ENCODE results near the gene LSM11.

LSM11 gene

DNA sequence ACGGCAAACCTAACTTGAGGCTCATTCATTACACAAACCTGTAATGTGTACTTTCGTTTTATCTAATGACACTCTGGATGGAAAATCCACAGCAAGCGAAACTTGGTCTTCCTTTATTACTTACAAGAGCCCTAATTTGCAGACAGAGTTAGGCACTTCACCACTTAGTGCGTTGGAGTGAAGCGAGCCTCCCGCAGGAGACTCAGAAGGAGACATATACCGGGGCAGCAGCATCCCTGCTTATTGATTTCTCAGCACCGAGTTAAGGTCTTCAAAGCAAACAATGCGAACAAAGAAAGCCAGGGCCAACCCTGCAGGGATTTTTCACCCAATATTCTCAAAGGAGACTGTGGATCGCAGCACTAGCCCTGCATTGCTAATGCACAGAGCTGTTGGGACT, 28.6 kb downstream of the LSM11 start:
- no peak for DNase-seq (ENCODE audit: low spot score)

DNA sequence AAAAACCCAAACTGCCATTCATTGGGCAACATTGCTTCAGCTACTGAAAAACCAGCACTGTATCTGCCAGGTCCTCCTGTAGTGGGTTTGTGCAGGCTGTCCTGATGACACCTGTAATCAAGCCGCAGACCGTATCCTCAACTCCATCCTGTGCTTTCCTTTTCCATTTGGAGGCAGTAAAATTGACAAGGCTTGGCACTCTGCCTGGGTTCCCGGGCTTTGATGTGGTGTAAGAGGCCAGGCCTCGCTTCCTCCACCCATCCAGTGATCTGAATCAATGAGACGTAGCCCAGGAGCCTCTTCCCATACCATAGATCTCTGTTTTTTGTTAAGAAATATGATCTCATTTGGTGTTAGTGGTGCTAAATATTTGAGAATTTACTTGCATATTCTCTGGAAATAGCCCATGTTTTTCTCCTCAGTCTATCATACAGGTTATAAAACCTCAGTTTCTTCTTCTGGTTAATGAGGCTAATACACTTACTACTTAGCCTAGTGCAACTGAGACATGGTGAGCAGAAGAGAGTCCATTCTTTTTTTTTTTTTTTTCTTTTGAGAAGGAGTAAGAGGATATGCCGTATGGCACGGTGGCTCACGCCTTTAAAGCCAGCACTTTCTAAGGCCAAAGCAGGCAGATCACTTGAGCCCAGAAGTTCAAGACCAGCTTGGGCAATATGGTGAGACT, 34.8 kb downstream of the LSM11 start:
- DNase-seq (ENCODE audit: low spot score) = no peak

DNA sequence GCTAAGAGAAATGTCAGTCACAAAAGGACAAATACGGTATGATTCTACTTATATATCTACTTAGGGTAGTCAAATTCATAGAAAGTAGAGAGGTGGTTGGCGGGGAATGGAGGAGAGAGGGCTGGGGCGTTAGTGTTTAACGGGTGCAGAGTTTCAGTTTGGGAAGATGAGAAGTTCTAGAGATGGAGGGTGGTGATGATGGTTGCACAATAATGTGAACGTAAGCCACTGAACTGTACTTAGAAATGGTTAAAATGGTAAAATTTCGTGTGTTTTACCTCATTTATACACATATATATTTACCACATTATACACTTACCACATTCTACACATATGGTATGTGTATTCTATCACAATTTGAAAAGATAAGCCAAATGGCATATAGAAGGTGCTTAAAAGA, 35.7 kb downstream of the LSM11 start:
- no peak for DNase-seq (ENCODE audit: low spot score)

DNA sequence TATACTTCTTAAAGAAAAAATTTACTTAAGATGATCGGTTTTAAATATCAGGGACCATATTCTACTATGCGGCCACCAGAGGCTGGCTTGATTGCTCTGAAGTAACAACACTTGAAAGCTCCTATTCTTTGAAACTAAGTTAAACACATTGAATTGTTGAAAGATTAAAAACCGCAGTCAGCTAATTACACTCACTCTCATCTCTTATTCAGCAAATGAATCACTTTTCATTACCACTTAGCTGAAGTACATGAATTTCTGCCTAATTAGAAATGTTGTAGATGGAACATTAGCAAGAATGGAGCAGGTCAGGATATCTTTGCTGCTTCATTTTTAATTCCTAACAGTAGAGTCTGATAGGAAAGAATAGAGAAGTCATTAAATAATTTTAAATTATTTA, 42.3 kb downstream of the LSM11 start:
- DNase-seq (ENCODE audit: low spot score) = no peak

DNA sequence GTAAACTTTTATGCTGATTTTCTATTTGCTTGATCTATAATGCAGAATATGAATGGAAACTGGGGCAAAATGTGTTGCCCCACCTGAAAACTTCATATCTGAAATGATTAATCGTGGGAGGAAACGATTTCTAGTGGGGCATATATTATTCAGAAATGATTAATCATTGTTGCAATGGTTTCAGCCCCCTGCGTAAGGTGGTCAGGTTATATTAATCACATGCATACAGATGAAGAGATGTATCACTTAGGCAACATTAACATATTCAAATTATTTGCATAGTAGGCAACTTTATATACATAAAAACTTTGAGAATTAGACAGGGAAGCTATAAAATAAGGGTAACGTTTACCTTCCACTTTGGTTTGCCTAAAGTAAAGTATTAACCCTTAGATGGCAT, 49.8 kb downstream of the LSM11 start:
- no peak for DNase-seq (ENCODE audit: low spot score)

DNA sequence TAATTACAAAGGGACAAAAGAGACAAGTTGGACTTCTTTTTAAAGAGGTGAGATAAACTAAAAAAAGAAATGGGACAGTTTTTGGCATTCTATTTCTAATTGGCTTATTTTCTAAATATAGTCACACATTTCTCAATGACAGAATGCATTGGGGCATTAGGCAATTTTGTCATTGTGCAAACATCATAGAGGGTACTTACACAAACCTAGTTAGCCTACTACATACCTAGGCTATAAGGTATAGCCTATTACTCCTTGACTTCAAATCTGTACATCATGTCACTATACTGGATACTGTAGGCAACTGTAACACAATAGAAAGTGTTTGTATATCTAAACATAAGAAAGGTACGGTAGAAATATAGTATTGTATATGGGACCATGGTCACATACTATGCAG, 56.1 kb downstream of the LSM11 start:
- no peak for DNase-seq (ENCODE audit: low spot score)

DNA sequence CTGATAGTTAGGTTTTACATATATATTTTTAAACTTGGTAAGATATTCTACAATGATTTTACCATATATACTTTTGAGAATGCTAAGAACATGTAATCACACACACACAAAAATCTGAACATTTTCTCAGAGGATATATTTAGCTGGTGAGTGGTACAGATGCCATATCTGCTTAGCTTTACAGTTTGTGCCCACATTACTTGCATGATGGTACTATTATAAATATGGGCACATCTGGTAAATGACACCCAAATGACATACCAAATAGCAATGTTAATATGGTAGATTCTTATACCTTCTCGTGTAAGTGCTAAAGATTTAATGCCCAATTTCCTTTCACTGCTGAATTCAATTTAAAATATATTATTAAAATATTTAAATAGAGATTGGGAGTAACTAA, 56.6 kb downstream of the LSM11 start:
- DNase-seq (ENCODE audit: low spot score) = no peak

DNA sequence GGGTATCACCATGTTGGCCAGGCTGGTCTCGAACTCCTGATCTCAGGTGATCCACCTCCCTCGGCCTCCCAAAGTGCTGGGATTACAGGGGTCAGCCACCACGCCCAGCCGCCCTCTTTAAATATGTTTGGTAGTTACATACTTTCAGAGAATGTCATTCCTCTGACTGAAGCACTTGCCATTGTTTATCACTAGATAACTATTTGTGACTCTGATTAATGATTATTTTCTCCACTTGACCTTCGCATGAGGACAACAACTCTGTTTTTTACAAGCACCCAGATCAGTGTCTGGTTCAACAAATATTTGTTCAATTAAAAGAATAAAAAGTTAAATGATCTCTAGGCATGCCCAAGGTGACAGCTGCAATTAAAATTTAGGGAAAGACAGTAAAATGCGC, 59.2 kb downstream of the LSM11 start:
- no peak for DNase-seq (ENCODE audit: low spot score)

DNA sequence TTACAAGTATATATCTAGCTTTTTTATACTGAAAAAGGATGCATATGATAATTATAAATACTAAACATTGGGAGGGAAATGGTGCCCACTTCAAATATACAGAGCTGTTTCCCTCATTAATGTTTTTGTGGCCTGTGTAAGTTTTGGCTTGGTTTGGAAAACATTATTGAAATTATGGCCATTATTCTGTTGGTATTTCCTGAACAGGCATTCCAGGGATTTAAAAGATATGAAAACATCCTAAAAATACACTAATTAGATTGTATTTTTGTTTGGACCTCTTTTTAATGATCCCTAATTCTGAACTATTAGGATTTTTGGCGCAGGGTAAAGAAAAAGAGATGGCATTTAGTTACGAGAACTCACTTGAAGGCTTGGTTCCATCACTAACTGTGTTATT, 64.5 kb downstream of the LSM11 start:
- no peak for DNase-seq (ENCODE audit: low spot score)
